ENCODE results near the gene ELF1. TPM values are rescaled to one million over a fixed set of nuclear protein-coding genes. Genes with fewer than 3 reads are reported as not detected.

ELF1 gene
- total and polyA plus RNA-seq, 10 of the 15 experiments (the other 5 are each of a cell fraction or from before 2014, with no cell fraction given): 43.3 to 97.6 (median 55.7) TPM

DNA sequence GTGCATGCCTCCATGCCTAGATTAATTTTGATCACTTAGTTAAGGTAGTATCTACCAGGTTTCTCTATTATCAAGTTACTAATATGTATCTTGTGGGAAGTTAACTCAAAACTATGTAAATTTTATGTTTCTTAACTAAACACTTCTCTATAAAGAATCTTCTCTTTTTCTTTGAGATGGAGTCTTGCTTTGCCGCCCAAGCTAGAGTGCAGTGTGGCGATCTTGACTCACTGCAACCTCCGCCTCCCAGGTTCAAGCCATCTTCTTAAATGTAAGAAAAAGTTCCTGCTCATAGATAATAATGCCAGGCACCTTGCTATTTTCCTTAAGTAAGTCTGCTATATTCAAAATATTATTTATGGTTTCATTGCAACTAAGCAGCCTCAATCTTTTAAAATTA is 58.4 kb downstream of the ELF1 start (continued):
- TF ChIP-seq SRF (IDR thresholded peaks at IDR 0.05; ENCODE audit: low read depth in 2 of 2, low read length in 2 of 2): no peak
- no peak for TF ChIP-seq TARDBP (IDR thresholded peaks at IDR 0.05; ENCODE audit: borderline replicate concordance)
- TF ChIP-seq TAF1 (IDR thresholded peaks at IDR 0.05; ENCODE audit: borderline replicate concordance, low read depth, low read length): no peak
- no peak for TF ChIP-seq RCOR1 (conservative IDR thresholded peaks at IDR 0.05; ENCODE audit: low read depth, low read length)
- TF ChIP-seq LARP7 (IDR thresholded peaks at IDR 0.05): no peak
- no peak for TF ChIP-seq BMI1 (IDR thresholded peaks at IDR 0.05; ENCODE audit: borderline replicate concordance)
- TF ChIP-seq PAX8 (IDR thresholded peaks at IDR 0.05): no peak

DNA sequence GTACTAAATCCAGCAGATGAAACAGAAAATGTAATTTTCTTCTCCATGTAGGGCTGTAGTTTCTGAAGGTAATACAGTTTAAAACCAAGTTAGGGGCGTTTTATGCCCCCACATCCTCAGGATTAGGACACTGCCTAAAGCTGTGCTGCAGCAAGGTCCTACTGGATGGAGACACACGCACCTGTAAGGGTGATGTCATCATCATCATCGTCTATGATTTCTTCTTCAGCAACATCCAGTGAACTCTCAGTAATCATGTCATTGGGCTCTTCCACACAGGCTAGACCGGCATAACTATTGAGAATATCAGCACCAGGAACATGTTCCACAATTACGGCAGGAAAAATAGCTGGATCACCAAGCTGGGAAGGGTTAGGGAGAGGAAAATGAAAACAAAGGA is 60.5 kb downstream of the ELF1 start:
- H3K27me3 ChIP-seq (replicated peaks in 1 of 2; ENCODE audit: control insufficient read depth in 2 of 2, insufficient read depth in 2 of 2, low read length in 1 of 2): no peaks in the 10 kb centered on the region

More for the DNA sequence above, 60.5 kb downstream of the ELF1 start:
- BruUV-seq (replicated peaks): no TSS peak
- H2AFZ ChIP-seq (ENCODE audit: control insufficient read depth, low read depth, low read length): no peak overlapping the region
- no peak overlapping the region for H3K4me3 ChIP-seq
- RAD21 ChIA-PET (ENCODE audit: unreplicated experiment): no interaction called here
- peaks cover 4% of the 10 kb centered on the region; the same call in 1 of the 2 replicates for H4K20me1 ChIP-seq (ENCODE audit: control insufficient read depth, insufficient read depth)
- DNase-seq (ENCODE audit: low read depth, low spot score) (no peak), FAIRE-seq (no peak), ATAC-seq (no peak)
- in situ Hi-C loops (cut with MboI) (no loop called here), intact Hi-C loops (cut with micrococcal nuclease; ENCODE audit: unreplicated experiment) (no loop called here)
- POLR2A ChIA-PET: interaction anchor here (0.8 kb wide), 1 partner anchor 20 kb away, joined by 3 read pairs; no protein-coding TSS in a partner anchor
- no peaks in the 10 kb centered on the region for H3K9me3 ChIP-seq (replicated peaks; ENCODE audit: control insufficient read depth, insufficient read depth, low read length)
- TF ChIP-seq CBFB (IDR thresholded peaks at IDR 0.05; ENCODE audit: low read depth): no peak
- TF ChIP-seq, protein P1, sequence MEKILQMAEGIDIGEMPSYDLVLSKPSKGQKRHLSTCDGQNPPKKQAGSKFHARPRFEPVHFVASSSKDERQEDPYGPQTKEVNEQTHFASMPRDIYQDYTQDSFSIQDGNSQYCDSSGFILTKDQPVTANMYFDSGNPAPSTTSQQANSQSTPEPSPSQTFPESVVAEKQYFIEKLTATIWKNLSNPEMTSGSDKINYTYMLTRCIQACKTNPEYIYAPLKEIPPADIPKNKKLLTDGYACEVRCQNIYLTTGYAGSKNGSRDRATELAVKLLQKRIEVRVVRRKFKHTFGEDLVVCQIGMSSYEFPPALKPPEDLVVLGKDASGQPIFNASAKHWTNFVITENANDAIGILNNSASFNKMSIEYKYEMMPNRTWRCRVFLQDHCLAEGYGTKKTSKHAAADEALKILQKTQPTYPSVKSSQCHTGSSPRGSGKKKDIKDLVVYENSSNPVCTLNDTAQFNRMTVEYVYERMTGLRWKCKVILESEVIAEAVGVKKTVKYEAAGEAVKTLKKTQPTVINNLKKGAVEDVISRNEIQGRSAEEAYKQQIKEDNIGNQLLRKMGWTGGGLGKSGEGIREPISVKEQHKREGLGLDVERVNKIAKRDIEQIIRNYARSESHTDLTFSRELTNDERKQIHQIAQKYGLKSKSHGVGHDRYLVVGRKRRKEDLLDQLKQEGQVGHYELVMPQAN (conservative IDR thresholded peaks at IDR 0.05): no peak
- TF ChIP-seq, protein P2, sequence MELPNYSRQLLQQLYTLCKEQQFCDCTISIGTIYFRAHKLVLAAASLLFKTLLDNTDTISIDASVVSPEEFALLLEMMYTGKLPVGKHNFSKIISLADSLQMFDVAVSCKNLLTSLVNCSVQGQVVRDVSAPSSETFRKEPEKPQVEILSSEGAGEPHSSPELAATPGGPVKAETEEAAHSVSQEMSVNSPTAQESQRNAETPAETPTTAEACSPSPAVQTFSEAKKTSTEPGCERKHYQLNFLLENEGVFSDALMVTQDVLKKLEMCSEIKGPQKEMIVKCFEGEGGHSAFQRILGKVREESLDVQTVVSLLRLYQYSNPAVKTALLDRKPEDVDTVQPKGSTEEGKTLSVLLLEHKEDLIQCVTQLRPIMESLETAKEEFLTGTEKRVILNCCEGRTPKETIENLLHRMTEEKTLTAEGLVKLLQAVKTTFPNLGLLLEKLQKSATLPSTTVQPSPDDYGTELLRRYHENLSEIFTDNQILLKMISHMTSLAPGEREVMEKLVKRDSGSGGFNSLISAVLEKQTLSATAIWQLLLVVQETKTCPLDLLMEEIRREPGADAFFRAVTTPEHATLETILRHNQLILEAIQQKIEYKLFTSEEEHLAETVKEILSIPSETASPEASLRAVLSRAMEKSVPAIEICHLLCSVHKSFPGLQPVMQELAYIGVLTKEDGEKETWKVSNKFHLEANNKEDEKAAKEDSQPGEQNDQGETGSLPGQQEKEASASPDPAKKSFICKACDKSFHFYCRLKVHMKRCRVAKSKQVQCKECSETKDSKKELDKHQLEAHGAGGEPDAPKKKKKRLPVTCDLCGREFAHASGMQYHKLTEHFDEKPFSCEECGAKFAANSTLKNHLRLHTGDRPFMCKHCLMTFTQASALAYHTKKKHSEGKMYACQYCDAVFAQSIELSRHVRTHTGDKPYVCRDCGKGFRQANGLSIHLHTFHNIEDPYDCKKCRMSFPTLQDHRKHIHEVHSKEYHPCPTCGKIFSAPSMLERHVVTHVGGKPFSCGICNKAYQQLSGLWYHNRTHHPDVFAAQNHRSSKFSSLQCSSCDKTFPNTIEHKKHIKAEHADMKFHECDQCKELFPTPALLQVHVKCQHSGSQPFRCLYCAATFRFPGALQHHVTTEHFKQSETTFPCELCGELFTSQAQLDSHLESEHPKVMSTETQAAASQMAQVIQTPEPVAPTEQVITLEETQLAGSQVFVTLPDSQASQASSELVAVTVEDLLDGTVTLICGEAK (IDR thresholded peaks at IDR 0.05; ENCODE audit: borderline replicate concordance): no peak
- no peak for TF ChIP-seq ZNF687 (IDR thresholded peaks at IDR 0.05)
- no peak for TF ChIP-seq RB1 (IDR thresholded peaks at IDR 0.05; ENCODE audit: borderline replicate concordance)
- H3K9ac ChIP-seq (ENCODE audit: control insufficient read depth, insufficient read depth, low read length): no peak overlapping the region
- peaks cover 21% of the 10 kb centered on the region for H3K4me1 ChIP-seq (ENCODE audit: control insufficient read depth, insufficient read depth, low read length)
- H3K4me2 ChIP-seq (ENCODE audit: control insufficient read depth, insufficient read depth): no peak overlapping the region
- SMC1A ChIA-PET (ENCODE audit: uncharacterized antibody, unreplicated experiment): no interaction called here
- H3K79me2 ChIP-seq (ENCODE audit: control insufficient read depth, insufficient read depth, low read length): peaks cover 56% of the 10 kb centered on the region
- peaks cover 8 to 13% of the 10 kb centered on the region in 2 experiments; a peak in 3 of 4 replicates for H3K36me3 ChIP-seq (ENCODE audit: control insufficient read depth in 2 of 2, insufficient read depth in 2 of 2, low read length in 1 of 2)
- no peak overlapping the region for H3K27ac ChIP-seq (ENCODE audit: control insufficient read depth, insufficient read depth)
- WGBS (ENCODE audit: insufficient coverage, insufficient replicate concordance, low lambda C conversion rate, missing lambda C conversion rate): 90% methylated on average over 5 of the region's 5 CpGs
- CTCF ChIA-PET: interaction anchor here (0.6 to 1.2 kb wide), 2 partner anchors 12 to 63 kb away, joined by 3 to 4 read pairs; no protein-coding TSS in a partner anchor
